SK-N-SH (cell line): Measurements from ENCODE around the gene PI4K2B.

Experiments used
- FOXM1 ChIP-seq: IDR thresholded peaks from 2 replicates; pipeline ENCODE4 v1.4.0; 2012; ENCODE audit warnings: low read depth, mild to moderate bottlenecking
- GATA2 ChIP-seq: sonication (generic); formaldehyde crosslinking; IDR thresholded peaks from 2 replicates; pipeline ENCODE4 v1.5.0; 2020; ENCODE audit warnings: mild to moderate bottlenecking, missing genetic modification reagents
- JUND ChIP-seq: IDR thresholded peaks from 2 replicates; pipeline ENCODE4 v1.4.0; 2012
- NFIC ChIP-seq: IDR thresholded peaks from 2 replicates; pipeline ENCODE4 v1.4.0; 2012; ENCODE audit warnings: borderline replicate concordance
- NRF1 ChIP-seq: IDR thresholded peaks from 2 replicates; pipeline ENCODE4 v1.6.1; 2012; ENCODE audit warnings: low read depth, mild to moderate bottlenecking, low read length
- POLR2AphosphoS5 ChIP-seq: IDR thresholded peaks from 2 replicates; pipeline ENCODE4 v1.6.1; 2012; ENCODE audit warnings: low read depth, low read length
- RAD21 ChIP-seq: IDR thresholded peaks from 2 replicates; pipeline ENCODE4 v1.6.1; 2012; ENCODE audit warnings: mild to moderate bottlenecking, low read length
- SIN3A ChIP-seq: IDR thresholded peaks from 2 replicates; pipeline ENCODE4 v1.6.1; 2012; ENCODE audit warnings: low read depth, mild to moderate bottlenecking, low read length, moderate library complexity, borderline replicate concordance
- TCF12 ChIP-seq: IDR thresholded peaks from 2 replicates; pipeline ENCODE4 v1.4.0; 2012
- YY1 ChIP-seq: IDR thresholded peaks from 2 replicates; pipeline ENCODE4 v1.4.0; 2012; ENCODE audit warnings: low read depth, mild to moderate bottlenecking
- TF ChIP-seq, protein P1 (sequence below): fragments of 200-600 bp; sonication (generic); IDR thresholded peaks from 2 replicates; pipeline ENCODE4 v1.6.1; 2017; ENCODE audit warnings: antibody characterized with exemption, mild to moderate bottlenecking, moderate library complexity
- TF ChIP-seq, protein P2 (sequence below): IDR thresholded peaks from 2 replicates; pipeline ENCODE4 v1.4.0; 2012; ENCODE audit warnings: low read depth
- TF ChIP-seq, protein P3 (sequence below): fragments of 150-350 bp; IDR thresholded peaks from 2 replicates; pipeline ENCODE4 v1.6.1; 2017; ENCODE audit warnings: antibody characterized with exemption, low read length, low read depth, borderline replicate concordance

DNA sequence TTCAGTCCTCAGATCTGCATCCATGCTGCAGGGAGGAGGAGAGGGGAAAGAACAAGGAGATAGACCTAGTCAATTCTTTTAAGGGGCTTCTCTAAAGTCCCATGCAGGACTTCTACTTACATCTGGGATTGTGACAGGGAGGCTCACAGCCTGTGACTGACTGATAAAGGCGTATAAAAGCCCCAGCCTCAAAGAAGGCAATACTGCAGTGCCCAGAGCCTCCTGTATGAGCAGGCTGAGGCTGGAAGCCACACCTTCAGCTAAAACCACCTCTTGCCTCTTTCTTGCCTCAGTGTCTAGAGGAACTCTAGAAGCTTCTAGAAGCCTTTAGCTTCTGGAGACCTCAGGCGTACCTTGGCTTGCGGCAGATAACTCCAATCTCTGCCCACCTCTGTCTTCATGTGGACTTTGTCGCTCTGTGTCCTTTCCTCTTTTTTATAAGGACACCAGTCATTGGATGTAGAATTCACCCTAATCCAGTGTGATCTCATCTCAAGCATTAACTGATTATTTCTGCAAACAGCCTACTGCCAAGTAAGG is 72.8 kb downstream of the PI4K2B start:
- TF ChIP-seq, protein P1, sequence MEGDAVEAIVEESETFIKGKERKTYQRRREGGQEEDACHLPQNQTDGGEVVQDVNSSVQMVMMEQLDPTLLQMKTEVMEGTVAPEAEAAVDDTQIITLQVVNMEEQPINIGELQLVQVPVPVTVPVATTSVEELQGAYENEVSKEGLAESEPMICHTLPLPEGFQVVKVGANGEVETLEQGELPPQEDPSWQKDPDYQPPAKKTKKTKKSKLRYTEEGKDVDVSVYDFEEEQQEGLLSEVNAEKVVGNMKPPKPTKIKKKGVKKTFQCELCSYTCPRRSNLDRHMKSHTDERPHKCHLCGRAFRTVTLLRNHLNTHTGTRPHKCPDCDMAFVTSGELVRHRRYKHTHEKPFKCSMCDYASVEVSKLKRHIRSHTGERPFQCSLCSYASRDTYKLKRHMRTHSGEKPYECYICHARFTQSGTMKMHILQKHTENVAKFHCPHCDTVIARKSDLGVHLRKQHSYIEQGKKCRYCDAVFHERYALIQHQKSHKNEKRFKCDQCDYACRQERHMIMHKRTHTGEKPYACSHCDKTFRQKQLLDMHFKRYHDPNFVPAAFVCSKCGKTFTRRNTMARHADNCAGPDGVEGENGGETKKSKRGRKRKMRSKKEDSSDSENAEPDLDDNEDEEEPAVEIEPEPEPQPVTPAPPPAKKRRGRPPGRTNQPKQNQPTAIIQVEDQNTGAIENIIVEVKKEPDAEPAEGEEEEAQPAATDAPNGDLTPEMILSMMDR: no peak
- TF ChIP-seq RAD21 (no peak), YY1 (no peak), NFIC (no peak), GATA2 (CRISPR knock-in tag) (no peak), FOXM1 (no peak), NRF1 (no peak), JUND (no peak), SIN3A (no peak), TCF12 (no peak), POLR2AphosphoS5 (no peak)
- TF ChIP-seq, protein P2, sequence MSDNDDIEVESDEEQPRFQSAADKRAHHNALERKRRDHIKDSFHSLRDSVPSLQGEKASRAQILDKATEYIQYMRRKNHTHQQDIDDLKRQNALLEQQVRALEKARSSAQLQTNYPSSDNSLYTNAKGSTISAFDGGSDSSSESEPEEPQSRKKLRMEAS: no peak
- TF ChIP-seq, protein P3, sequence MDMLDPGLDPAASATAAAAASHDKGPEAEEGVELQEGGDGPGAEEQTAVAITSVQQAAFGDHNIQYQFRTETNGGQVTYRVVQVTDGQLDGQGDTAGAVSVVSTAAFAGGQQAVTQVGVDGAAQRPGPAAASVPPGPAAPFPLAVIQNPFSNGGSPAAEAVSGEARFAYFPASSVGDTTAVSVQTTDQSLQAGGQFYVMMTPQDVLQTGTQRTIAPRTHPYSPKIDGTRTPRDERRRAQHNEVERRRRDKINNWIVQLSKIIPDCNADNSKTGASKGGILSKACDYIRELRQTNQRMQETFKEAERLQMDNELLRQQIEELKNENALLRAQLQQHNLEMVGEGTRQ: no peak
